IPS DF 6.9 (cell line): Measurements from ENCODE around the gene AHDC1.
"Not testable (repeated sequence)": the region's sequence is repeated elsewhere in the genome, so short reads cannot be mapped to it uniquely, and the experiment has no call there.

ENCODE experiments used
- DNase-seq: peaks from one replicate; pipeline ENCODE4 v3.0.0-alpha.2; 2013; ENCODE audit warnings: low read depth, low spot score
- H3K27ac ChIP-seq: one replicate; pipeline ENCODE4 v1.5.1; 2013; ENCODE audit warnings: low read length, control low read depth
- H3K27me3 ChIP-seq: 2 replicates; pipeline ENCODE4 v1.6.1; 2013; ENCODE audit warnings: mild to moderate bottlenecking, low read length; ENCODE audit not compliant: control insufficient read depth, insufficient read depth
- H3K36me3 ChIP-seq: 2 replicates; pipeline ENCODE4 v1.6.1; 2013; ENCODE audit warnings: low read length; ENCODE audit not compliant: control insufficient read depth, insufficient read depth
- H3K4me1 ChIP-seq: 2 replicates; pipeline ENCODE4 v1.6.1; 2013; ENCODE audit warnings: low read length; ENCODE audit not compliant: control insufficient read depth, insufficient read depth
- H3K4me3 ChIP-seq: 2 replicates; pipeline ENCODE4 v1.5.1; 2013; ENCODE audit warnings: mild to moderate bottlenecking, low read length
- H3K9me3 ChIP-seq: 2 replicates; pipeline ENCODE4 v1.6.1; 2013; ENCODE audit warnings: low read length, inconsistent platforms; ENCODE audit not compliant: control insufficient read depth, insufficient read depth
- WGBS: extraction: QIAGEN DNeasy Blood & Tissue Kit; methylation state at CpG from one replicate; pipeline ENCODE4 v1.1.7; 2013; ENCODE audit warnings: mixed read lengths, missing lambda C conversion rate; ENCODE audit not compliant: insufficient read length, insufficient coverage; 5-methylcytosine and 5-hydroxymethylcytosine counted together

AHDC1 gene

DNA sequence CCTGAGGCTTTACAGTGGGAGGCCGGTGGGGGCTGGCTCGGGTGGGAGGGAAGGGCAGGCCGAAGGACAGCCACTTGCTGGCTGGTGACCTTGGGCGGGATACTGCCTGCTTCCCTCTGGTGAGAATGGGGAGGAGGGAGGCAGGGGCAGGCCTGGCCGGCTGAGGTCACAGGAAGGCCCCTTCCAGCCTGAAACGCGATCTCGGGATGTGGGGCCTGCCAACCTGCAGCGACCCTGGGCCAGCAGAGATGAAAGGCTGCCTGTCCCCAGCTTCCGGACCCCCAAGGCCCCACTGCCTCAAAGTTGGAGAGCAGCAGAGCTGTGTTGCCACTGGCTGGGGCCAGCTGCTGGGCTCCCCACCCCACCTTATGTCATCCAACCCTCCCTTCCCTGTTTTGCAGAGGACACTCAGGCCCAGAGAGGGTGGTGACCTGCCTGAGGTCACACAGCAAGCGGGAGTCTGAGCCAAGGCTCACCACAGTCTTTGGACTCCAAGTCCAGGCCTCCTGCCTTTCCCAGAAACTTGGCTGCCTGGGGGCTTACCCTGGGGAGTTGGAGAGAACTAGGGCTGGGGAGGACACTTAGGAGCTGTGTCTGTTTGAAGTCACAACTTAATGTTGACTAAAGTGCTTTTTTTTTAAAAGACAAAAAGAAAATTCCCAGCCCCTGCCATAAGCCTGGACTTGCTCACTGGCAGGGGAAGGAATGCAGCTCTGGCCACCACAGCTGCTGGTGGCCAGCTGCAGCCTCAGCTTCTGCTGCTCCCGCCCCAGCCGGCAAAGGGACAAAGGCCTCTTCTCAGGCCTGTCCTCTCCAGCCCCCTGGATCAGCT, 99.1 kb downstream of the AHDC1 start:
- no CpG with 5 or more reads among the region's 13 CpGs for WGBS
- no peaks in the 10 kb centered on the region for H3K36me3 ChIP-seq
- no peak overlapping the region for H3K4me3 ChIP-seq
- DNase-seq = no peak
- peaks cover 6% of the 10 kb centered on the region for H3K4me1 ChIP-seq
- no peaks in the 10 kb centered on the region for H3K27me3 ChIP-seq
- H3K27ac ChIP-seq = no peak overlapping the region
- H3K9me3 ChIP-seq = no peaks in the 10 kb centered on the region

DNA sequence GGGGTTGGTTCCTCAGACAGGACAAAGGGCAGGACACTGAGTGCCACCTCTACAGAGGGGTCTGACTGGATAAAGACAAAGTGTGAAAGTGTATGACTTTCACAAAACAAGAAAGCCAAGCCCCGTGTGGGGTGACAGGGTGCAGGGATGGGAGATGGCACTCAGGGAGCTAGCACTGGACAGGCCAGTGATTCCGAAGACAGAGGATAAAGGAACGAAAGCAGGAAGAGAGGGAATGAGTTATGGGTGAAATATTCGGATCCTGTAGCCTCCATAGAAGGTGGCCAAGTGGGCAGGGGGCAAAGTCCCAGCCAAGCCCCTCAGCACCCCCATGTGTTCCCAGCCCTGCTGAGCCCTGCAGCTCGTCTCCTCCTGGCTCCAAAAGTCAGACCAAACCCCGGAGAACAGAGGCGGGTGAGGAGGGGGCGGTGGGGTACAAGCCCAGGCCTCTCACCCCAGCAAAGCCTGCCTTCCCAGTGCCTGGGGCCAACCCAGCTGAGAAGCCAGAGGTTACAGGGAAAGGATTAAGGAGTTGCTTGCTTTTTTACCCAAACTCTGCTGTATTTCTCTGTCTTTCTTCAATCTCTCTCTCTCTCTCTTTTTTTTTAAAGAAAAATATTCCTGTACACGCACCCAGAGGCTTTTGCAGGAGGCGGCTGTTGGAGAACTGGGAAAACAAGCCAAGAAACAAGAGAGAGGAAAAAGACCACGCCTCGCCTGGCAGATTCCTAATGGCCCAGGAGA, 99.9 kb downstream of the AHDC1 start:
- Histone ChIP-seq H3K36me3 (no peaks in the 10 kb centered on the region), H3K27me3 (no peaks in the 10 kb centered on the region), H3K4me3 (no peak overlapping the region), H3K27ac (no peak overlapping the region), H3K4me1 (peaks cover 6% of the 10 kb centered on the region), H3K9me3 (no peaks in the 10 kb centered on the region)
- no CpG with 5 or more reads among the region's 12 CpGs for WGBS
- no peak for DNase-seq

GRCh38 chr1:27503033-27503432, 100.9 kb downstream of the AHDC1 start:
- no peak overlapping the region for H3K27ac ChIP-seq
- no CpG with 5 or more reads among the region's 2 CpGs for WGBS
- H3K36me3 ChIP-seq = no peaks in the 10 kb centered on the region
- no peak overlapping the region for H3K4me3 ChIP-seq
- no peaks in the 10 kb centered on the region for H3K27me3 ChIP-seq
- DNase-seq = no peak
- no peaks in the 10 kb centered on the region for H3K9me3 ChIP-seq
- peaks cover 6% of the 10 kb centered on the region for H3K4me1 ChIP-seq

- not testable (repeated sequence) for H3K4me3 ChIP-seq, H3K4me1 ChIP-seq, H3K36me3 ChIP-seq, H3K27ac ChIP-seq, H3K9me3 ChIP-seq, H3K27me3 ChIP-seq, DNase-seq
- no CpG with 5 or more reads among the region's 2 CpGs for WGBS
These were observed 102.8 kb downstream of the AHDC1 start for GRCh38 chr1:27501159-27501558.

DNA sequence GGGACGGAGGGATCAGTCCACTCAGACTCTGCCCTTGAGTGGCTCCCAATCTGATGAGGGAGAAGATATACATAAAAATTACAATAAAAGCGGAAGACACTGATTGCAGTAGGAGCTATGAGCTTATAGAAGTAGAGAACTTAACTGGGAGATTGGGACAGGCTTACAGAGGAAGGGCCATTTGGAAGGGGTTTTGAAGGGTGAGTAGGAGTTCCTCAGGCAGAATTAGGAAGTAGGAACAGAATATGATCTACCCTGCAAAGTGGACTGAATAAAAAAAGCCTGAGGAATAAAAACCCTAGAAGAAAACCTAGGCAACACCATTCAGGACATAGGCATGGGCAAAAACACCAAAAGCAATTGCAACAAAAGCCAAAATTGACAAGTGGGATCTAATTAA, 104.8 kb downstream of the AHDC1 start:
- WGBS = no CpG with 5 or more reads among the region's 2 CpGs
- no peak overlapping the region for H3K27ac ChIP-seq
- peaks cover 2% of the 10 kb centered on the region; the same call in 1 of the 2 replicates for H3K4me1 ChIP-seq

GRCh38 chr1:27496604-27497155, 107.3 kb downstream of the AHDC1 start:
- DNase-seq = peak; percentile 78
- Histone ChIP-seq H3K27ac (no peak overlapping the region), H3K36me3 (no peaks in the 10 kb centered on the region), H3K4me3 (no peak overlapping the region), H3K4me1 (no peaks in the 10 kb centered on the region), H3K27me3 (no peaks in the 10 kb centered on the region), H3K9me3 (no peaks in the 10 kb centered on the region)
- WGBS = no CpG with 5 or more reads among the region's 8 CpGs

More for the DNA sequence above, 104.8 kb downstream of the AHDC1 start:
- Histone ChIP-seq H3K4me3 (no peak overlapping the region), H3K27me3 (no peaks in the 10 kb centered on the region), H3K36me3 (no peaks in the 10 kb centered on the region), H3K9me3 (no peaks in the 10 kb centered on the region)
- DNase-seq = no peak

GRCh38 chr1:27492796-27493195, 111.1 kb downstream of the AHDC1 start:
- Histone ChIP-seq H3K4me3 (no peak overlapping the region), H3K27me3 (no peaks in the 10 kb centered on the region), H3K4me1 (no peaks in the 10 kb centered on the region), H3K9me3 (no peaks in the 10 kb centered on the region), H3K36me3 (no peaks in the 10 kb centered on the region), H3K27ac (no peak overlapping the region)
- no peak for DNase-seq
- no CpG with 5 or more reads among the region's 3 CpGs for WGBS

- DNase-seq = no peak
- H3K27ac ChIP-seq = no peak overlapping the region
- H3K9me3 ChIP-seq = no peaks in the 10 kb centered on the region
These were observed 111.9 kb downstream of the AHDC1 start for GRCh38 chr1:27491748-27492700.

DNA sequence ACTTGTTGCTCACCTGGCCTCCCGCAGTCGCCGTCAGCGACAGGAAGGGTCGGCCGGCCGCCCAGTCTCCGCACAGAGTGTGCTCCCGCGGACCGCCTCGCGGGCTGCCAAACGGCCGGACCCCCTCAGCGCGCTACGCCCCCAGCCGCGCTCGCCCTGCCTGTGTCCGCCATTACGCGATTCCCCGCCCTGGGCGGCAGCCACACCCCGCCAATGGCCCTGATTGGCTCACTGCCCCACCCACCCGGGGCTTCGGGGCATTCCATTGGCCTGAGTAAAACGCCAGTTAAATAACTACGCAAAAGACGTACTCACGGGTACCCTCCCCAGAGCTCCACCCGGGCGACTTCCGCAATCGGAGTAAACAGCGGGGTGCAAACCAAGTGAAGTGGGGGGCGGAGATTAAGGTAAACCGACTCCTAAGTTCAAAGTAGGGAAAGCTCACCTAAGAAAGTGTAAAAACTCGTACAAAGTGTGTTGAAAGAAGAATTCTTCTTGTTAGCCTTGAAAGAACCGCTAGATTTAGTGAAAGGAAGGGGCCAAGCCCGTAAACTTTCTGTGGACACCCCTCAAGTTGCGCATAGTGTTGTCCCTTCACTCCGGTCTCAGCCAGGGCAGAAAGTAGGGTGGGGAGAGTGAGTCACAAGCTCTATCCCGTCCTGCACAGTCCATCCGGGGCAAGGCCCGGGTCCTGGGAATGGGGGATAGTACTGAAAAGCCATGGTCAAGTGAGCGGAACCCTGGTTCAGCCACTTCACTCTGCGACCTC, 113.8 kb downstream of the AHDC1 start, which contains the start of gene WASF2:
TSS of gene WASF2 (minus strand) at position 195 of the 769 bp plus-strand sequence. CDS start 61,277 bp downstream, outside the sequence.
- peak; percentile 85 for DNase-seq
- no peaks in the 10 kb centered on the region for H3K4me1 ChIP-seq

More at GRCh38 chr1:27491748-27492700, 111.9 kb downstream of the AHDC1 start:
- whole genome bisulfite sequencing = no CpG with 5 or more reads among the region's 9 CpGs
- Histone ChIP-seq H3K36me3 (no peaks in the 10 kb centered on the region), H3K4me1 (no peaks in the 10 kb centered on the region), H3K4me3 (no peak overlapping the region), H3K27me3 (no peaks in the 10 kb centered on the region)

More for the DNA sequence above, 113.8 kb downstream of the AHDC1 start, which contains the start of gene WASF2:
- Histone ChIP-seq H3K4me3 (peak within 1 kb of the TSS; percentile 96), H3K27me3 (no peaks in the 10 kb centered on the region), H3K9me3 (no peaks in the 10 kb centered on the region), H3K36me3 (no peaks in the 10 kb centered on the region), H3K27ac (no peak within 1 kb of the TSS)
- no CpG with 5 or more reads among the region's 50 CpGs for WGBS
